CD4-positive, alpha-beta memory T cell (primary cell): ENCODE results near the gene CCDC175. TPM values are rescaled to one million over a fixed set of nuclear protein-coding genes. Genes with fewer than 3 reads are reported as not detected.

ENCODE experiments used
- CTCF ChIA-PET: fragments of 350-600 bp; sonication (Branson Sonifier 250); formaldehyde crosslinking; loops from one replicate; lab custom pipeline; 2021; ENCODE audit warnings: inconsistent platforms; ENCODE audit not compliant: partially characterized antibody; lab: Charles Lee
- POLR2A ChIA-PET: fragments of 350-600 bp; sonication (Branson Sonifier 250); formaldehyde crosslinking; loops from one replicate; lab custom pipeline; 2021; ENCODE audit not compliant: partially characterized antibody; lab: Charles Lee
- DNase-seq, 5 donors: peaks; one replicate each; pipeline versions ENCODE4 v3.0.0 to v3.0.0-alpha.2; 2020 to 2022; ENCODE audit warnings: mixed read lengths in 1 of 5
- H3K27ac ChIP-seq: one replicate; pipeline ENCODE4 v1.7.0; 2013; ENCODE audit warnings: low read depth, low read length
- H3K27me3 ChIP-seq: 2 replicates; pipeline ENCODE4 v1.7.0; 2013; ENCODE audit warnings: mild to moderate bottlenecking, low read length, moderate library complexity; ENCODE audit not compliant: insufficient read depth
- H3K36me3 ChIP-seq: 2 replicates; pipeline ENCODE4 v1.7.0; 2013; ENCODE audit warnings: mild to moderate bottlenecking, low read length, moderate library complexity; ENCODE audit not compliant: insufficient read depth
- H3K4me1 ChIP-seq: 2 replicates; pipeline ENCODE4 v1.7.0; 2013; ENCODE audit warnings: mild to moderate bottlenecking, low read length, moderate library complexity; ENCODE audit not compliant: insufficient read depth
- H3K4me3 ChIP-seq, 2 donors: one replicate each; pipeline ENCODE4 v1.7.0; 2013; ENCODE audit warnings: low read length in 2 of 2, mild to moderate bottlenecking in 1 of 2
- H3K9me3 ChIP-seq, 2 donors: one replicate each; pipeline ENCODE4 v1.7.0; 2013; ENCODE audit warnings: low read length in 2 of 2, control low read depth in 1 of 2; ENCODE audit not compliant: control insufficient read depth in 1 of 2
- H3K27ac Mint-ChIP-seq, 7 donors: one replicate each; pipeline ENCODE4 v1.8.0; 2020 to 2021; ENCODE audit warnings: mixed read lengths in 7 of 7, mild to moderate bottlenecking in 6 of 7, inconsistent platforms in 3 of 7, moderate library complexity in 3 of 7
- H3K27me3 Mint-ChIP-seq, 2 donors: one replicate each; pipeline ENCODE4 v1.8.0; 2020 to 2021; ENCODE audit warnings: mixed read lengths in 2 of 2
- H3K36me3 Mint-ChIP-seq, 2 donors: one replicate each; pipeline ENCODE4 v1.8.0; 2020 to 2021; ENCODE audit warnings: mixed read lengths in 2 of 2, inconsistent platforms in 1 of 2, mild to moderate bottlenecking in 1 of 2
- H3K4me1 Mint-ChIP-seq, 4 donors: one replicate each; pipeline ENCODE4 v1.8.0; 2020 to 2021; ENCODE audit warnings: mixed read lengths in 4 of 4, mild to moderate bottlenecking in 1 of 4
- H3K4me3 Mint-ChIP-seq, 8 donors: one replicate each; pipeline ENCODE4 v1.8.0; 2020 to 2021; ENCODE audit warnings: mixed read lengths in 8 of 8, mild to moderate bottlenecking in 7 of 8, moderate library complexity in 6 of 8, inconsistent platforms in 3 of 8
- H3K9me3 Mint-ChIP-seq, 8 donors: one replicate each; pipeline ENCODE4 v1.8.0; 2020 to 2021; ENCODE audit warnings: mixed read lengths in 8 of 8, mild to moderate bottlenecking in 5 of 8, inconsistent platforms in 3 of 8, moderate library complexity in 1 of 8
- intact Hi-C: fragments of 100-400 bp; cut with micrococcal nuclease; formaldehyde crosslinking; loops from one replicate; pipeline ENCODE4 v1.15.1; 2023
- polyA plus RNA-seq, 2 donors: library from polyadenylated mRNA; unstranded; fragments of 300-500 nt; fragmentation: Illumina TruSeq; gene quantifications; one replicate each; pipeline ENCODE4 v1.2.3, GENCODE V29; 2021
- total RNA-seq, 2 experiments: library from RNA; stranded (reverse); gene quantifications; one replicate each; pipeline ENCODE4 v1.2.3, GENCODE V29; 2021

Gene CCDC175
- total and polyA plus RNA-seq, 4 experiments from 2014 or later, result not detected

GRCh38 chr14:59483819-59484638 lies 92.6 kb downstream of the CCDC175 start, which contains the start of the genes JKAMP and L3HYPDH:
Gene JKAMP, plus strand, starts transcription at chr14:59484517. Its CDS starts 73 bp downstream, at chr14:59484590.
Gene L3HYPDH, minus strand, starts transcription at chr14:59484408. Its CDS starts 92 bp downstream, at chr14:59484316.
- H3K4me3 Mint-ChIP-seq, result peak within 1 kb of the TSS; percentile 92 to 98 (median 96)
- Histone ChIP-seq H3K27ac (peak within 1 kb of the TSS; percentile 82), H3K9me3 (no peaks in the 10 kb centered on the region), H3K27me3 (no peaks in the 10 kb centered on the region), H3K36me3 (no peaks in the 10 kb centered on the region), H3K4me1 (peaks cover 63% of the 10 kb centered on the region), H3K4me3 (peak within 1 kb of the TSS; percentile 85 to 87)
- H3K27me3 Mint-ChIP-seq, result no peaks in the 10 kb centered on the region
- H3K9me3 Mint-ChIP-seq, result no peaks in the 10 kb centered on the region
- DNase-seq, result peak; percentile 95 to 97 (median 95)
- POLR2A ChIA-PET, result interaction anchor here (0.6 to 3.0 kb wide), 19 partner anchors 8 to 1497 kb away, joined by 3 to 39 read pairs (median 4); partner anchors contain the start of genes ARID4A, CCDC175, DAAM1 and DHRS7
- CTCF ChIA-PET, result interaction anchor here (1.0 to 2.2 kb wide), 14 partner anchors 9 to 700 kb away, joined by 3 to 14 read pairs (median 4); partner anchors contain the start of gene CCDC175
- intact Hi-C loops, result loop anchor here (1.0 to 2.0 kb wide), 9 partner anchors 19 to 1057 kb away; partner anchors contain the start of genes CCDC175, DAAM1, GPR135 and KIAA0586
- peak within 1 kb of the TSS; percentile 90 to 99 (median 96) for H3K27ac Mint-ChIP-seq
- peaks cover 13 to 22% of the 10 kb centered on the region in 2 donors for H3K36me3 Mint-ChIP-seq
- peaks cover 51 to 72% (median 58%) of the 10 kb centered on the region in 4 donors for H3K4me1 Mint-ChIP-seq

- no peaks in the 10 kb centered on the region for H3K27me3 Mint-ChIP-seq
- Histone ChIP-seq H3K36me3 (no peaks in the 10 kb centered on the region), H3K27me3 (no peaks in the 10 kb centered on the region), H3K27ac (peak overlapping the region; percentile 82), H3K9me3 (no peaks in the 10 kb centered on the region), H3K4me3 (peak overlapping the region; percentile 85 to 87), H3K4me1 (peaks cover 58% of the 10 kb centered on the region)
- ChIA-PET CTCF (interaction anchor here (1.1 to 2.2 kb wide), 11 partner anchors 10 to 700 kb away, joined by 3 to 14 read pairs (median 5); partner anchors contain the start of gene CCDC175), POLR2A (interaction anchor here (1.1 to 3.0 kb wide), 9 partner anchors 9 to 1056 kb away, joined by 3 to 39 read pairs (median 7); partner anchors contain the start of genes DAAM1, GPR135, KIAA0586 and PPM1A)
- H3K27ac Mint-ChIP-seq, result peak overlapping the region; percentile 62 to 93 (median 90)
- DNase-seq, result no peak
- H3K4me1 Mint-ChIP-seq, result peaks cover 47 to 66% (median 54%) of the 10 kb centered on the region in 4 donors
- intact Hi-C loops, result no loop called here
- peak overlapping the region; percentile 92 to 98 (median 96) for H3K4me3 Mint-ChIP-seq
- no peaks in the 10 kb centered on the region for H3K9me3 Mint-ChIP-seq
- peaks cover 10 to 15% of the 10 kb centered on the region in 2 donors for H3K36me3 Mint-ChIP-seq
These were observed 93.2 kb downstream of the CCDC175 start for GRCh38 chr14:59483363-59483762.

GRCh38 chr14:59482541-59483331 lies 93.9 kb downstream of the CCDC175 start:
- Mint-ChIP-seq H3K27me3 (no peaks in the 10 kb centered on the region), H3K9me3 (no peaks in the 10 kb centered on the region), H3K4me1 (peaks cover 43 to 64% (median 51%) of the 10 kb centered on the region in 4 donors), H3K4me3 (peak overlapping the region; percentile 92 to 98 (median 96)), H3K36me3 (peaks cover 7 to 13% of the 10 kb centered on the region in 2 donors), H3K27ac (peak overlapping the region; percentile 4 to 93 (median 87))
- intact Hi-C loops, result no loop called here
- peaks cover 58% of the 10 kb centered on the region for H3K4me1 ChIP-seq
- no peaks in the 10 kb centered on the region for H3K9me3 ChIP-seq
- H3K27me3 ChIP-seq, result no peaks in the 10 kb centered on the region
- H3K27ac ChIP-seq, result no peak overlapping the region
- H3K36me3 ChIP-seq, result no peaks in the 10 kb centered on the region
- ChIA-PET CTCF (interaction anchor here (1.1 to 2.2 kb wide), 6 partner anchors 19 to 701 kb away, joined by 3 to 14 read pairs (median 6); no protein-coding TSS in a partner anchor), POLR2A (interaction anchor here (1.2 to 3.0 kb wide), 4 partner anchors 9 to 481 kb away, joined by 3 to 39 read pairs (median 16); partner anchors contain the start of genes DAAM1 and GPR135)
- DNase-seq, result no peak
- peak overlapping the region in 1 of 2 donors; percentile 87 for H3K4me3 ChIP-seq

GRCh38 chr14:59481871-59482540 lies 94.6 kb downstream of the CCDC175 start:
- H3K27me3 Mint-ChIP-seq, result no peaks in the 10 kb centered on the region
- Histone ChIP-seq H3K4me3 (no peak overlapping the region), H3K27ac (no peak overlapping the region), H3K9me3 (no peaks in the 10 kb centered on the region), H3K36me3 (no peaks in the 10 kb centered on the region), H3K27me3 (no peaks in the 10 kb centered on the region), H3K4me1 (peaks cover 58% of the 10 kb centered on the region)
- intact Hi-C loops, result no loop called here
- peaks cover 41 to 62% (median 51%) of the 10 kb centered on the region in 4 donors for H3K4me1 Mint-ChIP-seq
- peak overlapping the region in 6 of 8 donors; percentile 92 to 98 (median 96) for H3K4me3 Mint-ChIP-seq
- peaks cover 4 to 11% of the 10 kb centered on the region in 2 donors for H3K36me3 Mint-ChIP-seq
- H3K27ac Mint-ChIP-seq, result peak overlapping the region in 5 of 7 donors; percentile 7 to 90 (median 38)
- POLR2A ChIA-PET, result interaction anchor here (2.5 to 3.0 kb wide), 3 partner anchors 8 to 293 kb away, joined by 9 to 39 read pairs (median 24); partner anchors contain the start of genes DAAM1 and GPR135
- CTCF ChIA-PET, result no interaction called here
- H3K9me3 Mint-ChIP-seq, result no peaks in the 10 kb centered on the region
- DNase-seq, result no peak

GRCh38 chr14:59481407-59481806 lies 95.2 kb downstream of the CCDC175 start:
- no peak overlapping the region for H3K27ac ChIP-seq
- H3K27ac Mint-ChIP-seq, result peak overlapping the region in 2 of 7 donors; percentile 6 to 59
- no peak overlapping the region for H3K4me3 ChIP-seq
- H3K36me3 Mint-ChIP-seq, result peaks cover 4 to 11% of the 10 kb centered on the region in 2 donors
- peaks cover 40 to 65% (median 50%) of the 10 kb centered on the region in 4 donors for H3K4me1 Mint-ChIP-seq
- H3K27me3 ChIP-seq, result no peaks in the 10 kb centered on the region
- H3K9me3 Mint-ChIP-seq, result no peaks in the 10 kb centered on the region
- no peaks in the 10 kb centered on the region for H3K9me3 ChIP-seq
- H3K36me3 ChIP-seq, result no peaks in the 10 kb centered on the region
- peaks cover 54% of the 10 kb centered on the region for H3K4me1 ChIP-seq
- no peak for DNase-seq
- ChIA-PET CTCF (no interaction called here), POLR2A (no interaction called here)
- H3K4me3 Mint-ChIP-seq, result peak overlapping the region in 6 of 8 donors; percentile 1 to 32 (median 18)
- intact Hi-C loops, result no loop called here
- no peaks in the 10 kb centered on the region for H3K27me3 Mint-ChIP-seq

GRCh38 chr14:59480166-59480565 lies 96.4 kb downstream of the CCDC175 start:
- H3K36me3 Mint-ChIP-seq, result peaks cover 4 to 11% of the 10 kb centered on the region in 2 donors
- DNase-seq, result no peak
- peaks cover 35 to 56% (median 42%) of the 10 kb centered on the region in 4 donors for H3K4me1 Mint-ChIP-seq
- H3K4me3 ChIP-seq, result no peak overlapping the region
- peaks cover 41% of the 10 kb centered on the region for H3K4me1 ChIP-seq
- H3K27ac Mint-ChIP-seq, result peak overlapping the region in 2 of 7 donors; percentile 58 to 61
- H3K27me3 Mint-ChIP-seq, result no peaks in the 10 kb centered on the region
- no peaks in the 10 kb centered on the region for H3K9me3 Mint-ChIP-seq
- H3K9me3 ChIP-seq, result no peaks in the 10 kb centered on the region
- no peaks in the 10 kb centered on the region for H3K27me3 ChIP-seq
- ChIA-PET CTCF (no interaction called here), POLR2A (no interaction called here)
- peaks cover 8% of the 10 kb centered on the region for H3K36me3 ChIP-seq
- no peak overlapping the region for H3K27ac ChIP-seq
- intact Hi-C loops, result no loop called here
- H3K4me3 Mint-ChIP-seq, result peak overlapping the region in 1 of 8 donors; percentile 3
